Measurements from ENCODE around the gene MRGPRX4.

Gene MRGPRX4

DNA sequence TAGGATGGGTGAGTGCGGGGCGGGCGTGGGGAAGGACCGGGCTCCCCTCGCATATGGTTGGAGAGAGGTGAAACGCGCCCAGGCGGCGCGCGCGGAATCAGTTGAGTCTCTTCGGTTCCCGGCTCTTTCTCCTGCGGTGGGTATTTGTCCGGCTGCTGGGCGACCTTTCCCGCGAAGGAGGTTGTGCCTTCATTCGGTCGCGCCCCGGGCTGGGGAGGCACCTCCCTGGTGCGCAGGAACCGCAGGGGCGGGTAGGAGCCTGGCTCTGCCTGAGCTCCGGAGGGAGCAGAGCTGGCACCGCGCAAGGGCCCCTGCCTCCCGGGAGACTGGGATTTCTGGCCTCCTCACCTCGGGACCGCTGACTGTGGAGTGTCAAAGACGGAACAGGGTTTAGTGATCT, 36.4 kb downstream of the MRGPRX4 start:
- TF ChIP-seq CTCF (conservative IDR thresholded peaks at IDR 0.05; ENCODE audit: low read length), result no peak
- DNase-seq (ENCODE audit: low read depth), result no peak
- no peak overlapping the region for H3K4me3 ChIP-seq (ENCODE audit: low read length)

GRCh38 chr11:18221274-18221876, 48.7 kb downstream of the MRGPRX4 start:
- no peak for DNase-seq (ENCODE audit: low read depth)
- TF ChIP-seq CTCF (conservative IDR thresholded peaks at IDR 0.05; ENCODE audit: low read length), result no peak
- H3K4me3 ChIP-seq (ENCODE audit: low read length), result no peak overlapping the region

DNA sequence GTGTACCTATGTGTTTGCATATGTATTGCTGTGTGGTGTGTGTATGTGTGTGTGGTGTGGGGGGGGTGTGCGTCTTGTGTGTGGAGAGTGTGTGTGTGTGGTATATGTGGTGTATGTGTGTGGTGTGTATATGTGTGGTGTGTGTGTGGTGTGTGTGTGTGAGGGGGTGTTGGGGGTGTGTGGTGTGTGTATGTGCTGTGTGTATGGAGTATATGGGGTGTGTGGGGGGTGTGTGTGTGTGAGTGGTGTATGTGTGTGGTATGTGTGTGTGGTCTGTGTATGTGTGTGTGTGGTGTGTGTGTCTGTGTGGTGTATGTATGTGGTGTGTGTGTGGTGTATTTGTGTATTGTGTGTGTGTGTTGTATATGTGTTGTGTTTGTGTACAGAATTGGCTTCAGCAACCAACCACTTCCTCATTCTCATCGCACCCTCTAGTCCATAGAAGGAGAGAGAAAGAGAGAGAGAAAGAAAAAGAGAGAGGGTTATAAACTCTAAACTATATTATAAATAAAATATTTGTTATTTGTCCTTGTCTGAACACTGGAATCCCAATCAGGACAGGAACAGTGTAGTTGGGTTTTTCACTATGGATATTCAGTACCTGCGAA, 50.3 kb downstream of the MRGPRX4 start:
- TF ChIP-seq CTCF (conservative IDR thresholded peaks at IDR 0.05; ENCODE audit: low read length), result no peak
- DNase-seq (ENCODE audit: low read depth), result no peak
- no peak overlapping the region for H3K4me3 ChIP-seq (ENCODE audit: low read length)
